ENCODE results near the gene BIN2. TPM values are rescaled to one million over a fixed set of nuclear protein-coding genes. Genes with fewer than 3 reads are reported as not detected.

The BIN2 gene
- total and polyA plus RNA-seq, 9 of the 15 experiments (the other 6 are each of a cell fraction or from before 2014, with no cell fraction given), result 0.04 to 0.39 (median 0.25) TPM; not detected in 1

GRCh38 chr12:51238510-51239334, 85.3 kb downstream of the BIN2 start, which contains the start of gene DAZAP2 (continued):
- TF ChIP-seq TEAD4 (IDR thresholded peaks at IDR 0.05; ENCODE audit: low read length) (no peak), TEAD4 (CRISPR knock-in tag; IDR thresholded peaks at IDR 0.05; ENCODE audit: borderline replicate concordance) (no peak), ZZZ3 (IDR thresholded peaks at IDR 0.05) (no peak), HOXB6 (CRISPR knock-in tag; IDR thresholded peaks at IDR 0.05; ENCODE audit: borderline replicate concordance) (no peak), ZNF212 (CRISPR knock-in tag; IDR thresholded peaks at IDR 0.05) (no peak), ZNF431 (CRISPR knock-in tag; IDR thresholded peaks at IDR 0.05) (0 out of 2 replicates have a peak, but pooled peaks have one; percentile 39), E2F4 (CRISPR knock-in tag; IDR thresholded peaks at IDR 0.05; ENCODE audit: low read depth) (no peak), ATF7 (IDR thresholded peaks at IDR 0.05) (peak; percentile 81), ZNF384 (IDR thresholded peaks at IDR 0.05; ENCODE audit: low read depth, low read length) (peak; percentile 41), XRCC3 (IDR thresholded peaks at IDR 0.05) (no peak), FIP1L1 (IDR thresholded peaks at IDR 0.05; ENCODE audit: low read depth, low read length, poor library complexity, severe bottlenecking) (peak; percentile 50), ZNF407 (IDR thresholded peaks at IDR 0.05; ENCODE audit: low read depth) (no peak), POLR2H (tag; IDR thresholded peaks at IDR 0.05; ENCODE audit: low read depth) (peak; percentile 88), HBP1 (CRISPR knock-in tag; IDR thresholded peaks at IDR 0.05) (0 out of 2 replicates have a peak, but pooled peaks have one; percentile 26), ZNF766 (CRISPR knock-in tag; conservative IDR thresholded peaks at IDR 0.05) (peak; percentile 19; the same call in 1 of the 2 replicates)

Measured in K562 (cell line).